DND-41 (cell line): ENCODE results near the gene ABLIM2.

Experiments
- CTCF ChIP-seq: IDR thresholded peaks from 2 replicates; pipeline ENCODE4 v1.5.1; 2012; ENCODE audit warnings: borderline replicate concordance, low read length, moderate library complexity, mild to moderate bottlenecking; ENCODE audit not compliant: poor library complexity, severe bottlenecking; ENCODE audit errors: extremely low read depth
- EZH2 ChIP-seq: IDR thresholded peaks from 3 replicates; pipeline ENCODE4 v1.6.1; 2012; ENCODE audit warnings: borderline replicate concordance, low read depth, mild to moderate bottlenecking, moderate library complexity, low read length, inconsistent platforms; ENCODE audit not compliant: severe bottlenecking

GRCh38 chr4:8132400-8132799 is 26.2 kb downstream of the ABLIM2 start:
- TF ChIP-seq CTCF (no peak), EZH2 (no peak)
